Measurements from ENCODE around the gene ATXN7L1. TPM values are rescaled to one million over a fixed set of nuclear protein-coding genes. Genes with fewer than 3 reads are reported as not detected.

The ATXN7L1 gene
- total and polyA plus RNA-seq, 2 of the 8 experiments (the other 6 are each of a cell fraction or from before 2014, with no cell fraction given), result 14.3 to 34.0 TPM

- no peak overlapping the region for H4K5ac ChIP-seq (ENCODE audit: insufficient read length, low read depth, low read length)
- H3K4ac ChIP-seq (replicated peaks; ENCODE audit: insufficient read length, low read depth, low read length), result no peak overlapping the region
- no peak overlapping the region for H3K27ac ChIP-seq (ENCODE audit: low read depth, low read length)
- H2BK12ac ChIP-seq (ENCODE audit: low read depth, low read length), result no peak overlapping the region
- no peak for DNase-seq (ENCODE audit: low read depth in 1 of 2, low spot score in 2 of 2)
- H3K4me2 ChIP-seq (ENCODE audit: insufficient read depth in 1 of 2, low read depth in 2 of 2, low read length in 2 of 2), result no peak overlapping the region; a peak in 1 of 4 replicates
- H3K9me3 ChIP-seq (ENCODE audit: insufficient read depth in 2 of 2, low read depth in 1 of 2, low read length in 1 of 2), result no peaks in the 10 kb centered on the region
- no peak overlapping the region for H3K18ac ChIP-seq (ENCODE audit: extremely low read depth, low read length)
- H3K79me2 ChIP-seq (ENCODE audit: control insufficient read depth in 1 of 2, insufficient read depth in 2 of 2, low read length in 2 of 2), result peaks cover 0 to 43% of the 10 kb centered on the region in 2 experiments; a peak in 2 of 4 replicates
- H2BK120ac ChIP-seq (replicated peaks; ENCODE audit: low read depth, low read length), result no peak overlapping the region
- H4K8ac ChIP-seq (ENCODE audit: extremely low read depth, insufficient read depth, low read length), result no peak overlapping the region
- peaks cover 6 to 17% (median 10%) of the 10 kb centered on the region in 4 experiments; a peak in 5 of 7 replicates for H3K4me1 ChIP-seq (replicated peaks in 1 of 4; ENCODE audit: control insufficient read depth in 3 of 4, insufficient read depth in 4 of 4, low read length in 3 of 4)
- H4K91ac ChIP-seq (replicated peaks; ENCODE audit: insufficient read length, low read length), result no peak overlapping the region
- H2AFZ ChIP-seq (ENCODE audit: low read length), result no peak overlapping the region
- H3K36me3 ChIP-seq (ENCODE audit: control insufficient read depth in 2 of 4, insufficient read depth in 4 of 4, low read length in 3 of 4), result peaks cover 0 to 5% (median 0%) of the 10 kb centered on the region in 4 experiments; a peak in 1 of 8 replicates
- no peak overlapping the region for H2AK5ac ChIP-seq (ENCODE audit: low read depth, low read length)
- ChIA-PET CTCF (ENCODE audit: partially characterized antibody) (interaction anchor here (0.8 to 3.5 kb wide), 8 partner anchors 10 to 179 kb away, joined by 3 to 12 read pairs (median 7); no protein-coding TSS in a partner anchor), POLR2A (ENCODE audit: partially characterized antibody) (interaction anchor here (0.7 to 2.0 kb wide), 2 partner anchors 13 to 393 kb away, joined by 3 to 5 read pairs; no protein-coding TSS in a partner anchor)
- no peak overlapping the region for H2BK5ac ChIP-seq (ENCODE audit: low read depth, low read length)
- peaks cover 6% of the 10 kb centered on the region; the same call in 1 of the 2 replicates for H3K79me1 ChIP-seq (ENCODE audit: low read depth, low read length)
- no peaks in the 10 kb centered on the region for H3K27me3 ChIP-seq (replicated peaks in 1 of 4; ENCODE audit: control insufficient read depth in 3 of 4, extremely low read depth in 1 of 4, insufficient read depth in 3 of 4, low read length in 3 of 4)
- H3K14ac ChIP-seq (ENCODE audit: insufficient read length), result no peak overlapping the region
- H3K4me3 ChIP-seq (ENCODE audit: extremely low read depth in 1 of 4, insufficient read depth in 2 of 4, low read depth in 3 of 4, low read length in 4 of 4), result no peak overlapping the region
- H3K23me2 ChIP-seq (ENCODE audit: low read depth, low read length), result no peaks in the 10 kb centered on the region
- H2BK15ac ChIP-seq (ENCODE audit: low read length), result no peak overlapping the region
- no peak for FAIRE-seq
- no peak overlapping the region for H2BK20ac ChIP-seq (ENCODE audit: low read length)
- WGBS, 2 experiments (ENCODE audit: extremely low coverage in 1 of 2, insufficient coverage in 1 of 2, insufficient read length in 1 of 2, insufficient replicate concordance in 2 of 2, low coverage in 1 of 2, low lambda C conversion rate in 2 of 2, missing lambda C conversion rate in 1 of 2), result 96% methylated on average over 5 of the region's 5 CpGs; no CpG with 5 or more reads in 1 of the 2 experiments
- no peak overlapping the region for H3K9ac ChIP-seq (replicated peaks in 1 of 4; ENCODE audit: extremely low read depth in 1 of 4, low read depth in 3 of 4, low read length in 3 of 4)
- H3K56ac ChIP-seq (replicated peaks; ENCODE audit: insufficient read length, low read depth, low read length), result no peak overlapping the region
- peaks cover 2 to 5% of the 10 kb centered on the region in 2 experiments for H4K20me1 ChIP-seq (replicated peaks in 1 of 2; ENCODE audit: control insufficient read depth in 1 of 2, insufficient read depth in 2 of 2, low read length in 2 of 2)
- H3K23ac ChIP-seq (ENCODE audit: insufficient read length), result no peak overlapping the region
- TF ChIP-seq CHD2 (IDR thresholded peaks at IDR 0.05; ENCODE audit: low read length) (no peak), TAF1 (IDR thresholded peaks at IDR 0.05; ENCODE audit: low read depth, low read length) (no peak), BACH1 (IDR thresholded peaks at IDR 0.05; ENCODE audit: low read length) (no peak), GABPA (IDR thresholded peaks at IDR 0.05; ENCODE audit: borderline replicate concordance, insufficient read depth, low read length) (no peak), FOSL1 (IDR thresholded peaks at IDR 0.05; ENCODE audit: insufficient read depth, low read depth, low read length) (no peak), SP4 (IDR thresholded peaks at IDR 0.05; ENCODE audit: low read length) (no peak), TCF12 (IDR thresholded peaks at IDR 0.05; ENCODE audit: low read depth, low read length) (no peak), SAP30 (IDR thresholded peaks at IDR 0.05; ENCODE audit: insufficient read depth, insufficient replicate concordance, low read length) (no peak), BCL11A (IDR thresholded peaks at IDR 0.05; ENCODE audit: low read depth in 2 of 2, low read length in 2 of 2) (no peak), ATF3 (IDR thresholded peaks at IDR 0.05; ENCODE audit: insufficient read depth, low read depth, low read length) (no peak), KDM5A (IDR thresholded peaks at IDR 0.05; ENCODE audit: low read length) (no peak), TEAD4 (IDR thresholded peaks at IDR 0.05; ENCODE audit: low read depth, low read length) (no peak), JUND (IDR thresholded peaks at IDR 0.05; ENCODE audit: low read length) (no peak), MAX (IDR thresholded peaks at IDR 0.05) (no peak)
Measured at GRCh38 chr7:105862276-105862675, 14.1 kb downstream of the ATXN7L1 start.

Measured in H1 (cell line).